Gastrocnemius medialis (tissue), 4 donors: ENCODE data around the gene RPL28.

Experiments
- CTCF ChIP-seq, 5 experiments: fragments of 450-650 bp in 3 of 5; fragments of 200-600 bp in 2 of 5; sonication (generic) in 2 of 5; IDR thresholded peaks in 4 of 5; conservative IDR thresholded peaks in 1 of 5; 1 replicate in 4 of 5; 2 replicates in 1 of 5; pipeline ENCODE4 v1.5.1; 2016 to 2019; ENCODE audit warnings: antibody characterized with exemption in 5 of 5, mild to moderate bottlenecking in 3 of 5, moderate library complexity in 3 of 5
- POLR2A ChIP-seq, 2 donors: fragments of 450-650 bp; IDR thresholded peaks; one replicate each; pipeline ENCODE4 v1.6.1; 2017; ENCODE audit warnings: antibody characterized with exemption in 2 of 2, mild to moderate bottlenecking in 2 of 2, moderate library complexity in 2 of 2

GRCh38 chr19:55346725-55347441 is 38.8 kb upstream of the RPL28 start:
- TF ChIP-seq POLR2A (IDR thresholded peaks at IDR 0.05) (no peak), CTCF (IDR thresholded peaks at IDR 0.05 in 4 of 5, conservative IDR thresholded peaks at IDR 0.05 in 1 of 5) (no peak)
